Measurements from ENCODE around the gene PRDM4.

DNA sequence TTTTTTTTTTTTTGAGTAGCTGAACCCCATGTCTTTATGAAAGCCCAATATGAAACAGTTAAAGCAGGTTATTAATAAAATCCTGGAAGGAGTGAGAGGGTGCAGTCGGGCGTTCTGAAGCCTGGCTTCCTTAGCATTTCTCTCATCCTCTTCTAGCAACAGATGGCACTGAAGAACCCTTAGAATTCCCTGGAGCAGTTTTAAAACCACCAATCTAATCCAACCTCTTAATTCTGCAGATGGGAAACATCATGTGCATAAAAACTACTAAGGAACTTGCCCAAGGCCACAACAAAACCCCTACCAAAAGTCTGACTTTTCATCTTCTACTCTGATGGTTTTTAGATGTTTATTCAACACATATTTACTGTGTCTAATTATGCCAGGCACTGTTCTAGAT lies 25.2 kb downstream of the PRDM4 start:
- TF ChIP-seq, protein P1, sequence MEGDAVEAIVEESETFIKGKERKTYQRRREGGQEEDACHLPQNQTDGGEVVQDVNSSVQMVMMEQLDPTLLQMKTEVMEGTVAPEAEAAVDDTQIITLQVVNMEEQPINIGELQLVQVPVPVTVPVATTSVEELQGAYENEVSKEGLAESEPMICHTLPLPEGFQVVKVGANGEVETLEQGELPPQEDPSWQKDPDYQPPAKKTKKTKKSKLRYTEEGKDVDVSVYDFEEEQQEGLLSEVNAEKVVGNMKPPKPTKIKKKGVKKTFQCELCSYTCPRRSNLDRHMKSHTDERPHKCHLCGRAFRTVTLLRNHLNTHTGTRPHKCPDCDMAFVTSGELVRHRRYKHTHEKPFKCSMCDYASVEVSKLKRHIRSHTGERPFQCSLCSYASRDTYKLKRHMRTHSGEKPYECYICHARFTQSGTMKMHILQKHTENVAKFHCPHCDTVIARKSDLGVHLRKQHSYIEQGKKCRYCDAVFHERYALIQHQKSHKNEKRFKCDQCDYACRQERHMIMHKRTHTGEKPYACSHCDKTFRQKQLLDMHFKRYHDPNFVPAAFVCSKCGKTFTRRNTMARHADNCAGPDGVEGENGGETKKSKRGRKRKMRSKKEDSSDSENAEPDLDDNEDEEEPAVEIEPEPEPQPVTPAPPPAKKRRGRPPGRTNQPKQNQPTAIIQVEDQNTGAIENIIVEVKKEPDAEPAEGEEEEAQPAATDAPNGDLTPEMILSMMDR (IDR thresholded peaks at IDR 0.05; ENCODE audit: low read length) = no peak
- no peak for TF ChIP-seq EZH2 (optimal IDR thresholded peaks at IDR 0.05; ENCODE audit: low read depth, low read length)
